Ishikawa (cell line): ENCODE measurements around the gene MYO7A.

Source experiments
- CEBPB ChIP-seq: IDR thresholded peaks from 2 replicates; pipeline ENCODE4 v1.6.1; 2012
- CREB1 ChIP-seq: IDR thresholded peaks from 2 replicates; pipeline ENCODE4 v1.6.1; 2012; ENCODE audit warnings: low read depth
- EGR1 ChIP-seq: IDR thresholded peaks from 2 replicates; pipeline ENCODE4 v1.6.1; 2012
- EP300 ChIP-seq: IDR thresholded peaks from 2 replicates; pipeline ENCODE4 v1.6.1; 2012; ENCODE audit warnings: borderline replicate concordance
- FOXM1 ChIP-seq: IDR thresholded peaks from 2 replicates; pipeline ENCODE4 v1.6.1; 2012; ENCODE audit warnings: low read depth, borderline replicate concordance
- MAX ChIP-seq: IDR thresholded peaks from 2 replicates; pipeline ENCODE4 v1.6.1; 2012
- NFIC ChIP-seq: IDR thresholded peaks from 2 replicates; pipeline ENCODE4 v1.6.1; 2012
- RAD21 ChIP-seq: IDR thresholded peaks from 2 replicates; pipeline ENCODE4 v1.6.1; 2012; ENCODE audit warnings: low read depth
- REST ChIP-seq: IDR thresholded peaks from 2 replicates; pipeline ENCODE4 v1.6.1; 2012; ENCODE audit warnings: low read depth, mild to moderate bottlenecking
- TAF1 ChIP-seq: IDR thresholded peaks from 2 replicates; pipeline ENCODE4 v1.6.1; 2012; ENCODE audit warnings: low read depth, mild to moderate bottlenecking
- TCF12 ChIP-seq: IDR thresholded peaks from 2 replicates; pipeline ENCODE4 v1.6.1; 2012; ENCODE audit warnings: low read depth
- TEAD4 ChIP-seq: IDR thresholded peaks from 2 replicates; pipeline ENCODE4 v1.6.1; 2012
- USF1 ChIP-seq: IDR thresholded peaks from 2 replicates; pipeline ENCODE4 v1.6.1; 2012
- YY1 ChIP-seq: IDR thresholded peaks from 2 replicates; pipeline ENCODE4 v1.6.1; 2012; ENCODE audit warnings: low read depth
- ZBTB7A ChIP-seq: IDR thresholded peaks from 2 replicates; pipeline ENCODE4 v1.6.1; 2012; ENCODE audit warnings: low read depth

The MYO7A gene

GRCh38 chr11:77232242-77232641, 104.2 kb downstream of the MYO7A start:
- TF ChIP-seq CEBPB (no peak), USF1 (no peak), YY1 (no peak), TAF1 (no peak), ZBTB7A (no peak), TCF12 (no peak), EGR1 (no peak), REST (no peak), MAX (no peak), TEAD4 (no peak)

GRCh38 chr11:77233011-77233410, 105.0 kb downstream of the MYO7A start:
- no peak for TF ChIP-seq TEAD4
- no peak for TF ChIP-seq EP300
- TF ChIP-seq RAD21 = no peak
- TF ChIP-seq EGR1 = no peak
- no peak for TF ChIP-seq TAF1
- TF ChIP-seq REST = no peak
- TF ChIP-seq CEBPB = no peak
- TF ChIP-seq YY1 = no peak
- TF ChIP-seq ZBTB7A = no peak
- no peak for TF ChIP-seq CREB1
- no peak for TF ChIP-seq TCF12
- TF ChIP-seq USF1 = no peak
- TF ChIP-seq NFIC = no peak
- TF ChIP-seq FOXM1 = no peak
- TF ChIP-seq MAX = no peak

GRCh38 chr11:77236901-77237300, 108.9 kb downstream of the MYO7A start:
- no peak for TF ChIP-seq MAX
- no peak for TF ChIP-seq NFIC
- no peak for TF ChIP-seq FOXM1
- no peak for TF ChIP-seq TCF12
- TF ChIP-seq ZBTB7A = no peak
- TF ChIP-seq CEBPB = no peak
- TF ChIP-seq YY1 = no peak
- no peak for TF ChIP-seq EP300
- TF ChIP-seq CREB1 = no peak
- no peak for TF ChIP-seq RAD21
- TF ChIP-seq REST = no peak
- no peak for TF ChIP-seq EGR1
- TF ChIP-seq USF1 = no peak
- TF ChIP-seq TAF1 = no peak
- TF ChIP-seq TEAD4 = no peak

- TF ChIP-seq CEBPB (no peak), TCF12 (no peak), RAD21 (no peak)
Observed at GRCh38 chr11:77244277-77245027, 116.4 kb downstream of the MYO7A start.
